Muscle layer of duodenum (tissue), 2 donors: ENCODE measurements around the gene SYCP3.

Experiments used
- H3K27ac ChIP-seq: one replicate; pipeline ENCODE4 v1.7.0; 2013; ENCODE audit warnings: mild to moderate bottlenecking, low read length
- H3K27me3 ChIP-seq: one replicate; pipeline ENCODE4 v1.7.0; 2013; ENCODE audit warnings: low read depth, mild to moderate bottlenecking, control low read depth, low read length
- H3K36me3 ChIP-seq, 2 donors: one replicate each; pipeline ENCODE4 v1.7.0; 2013; ENCODE audit warnings: low read length in 2 of 2, control low read depth in 1 of 2, mild to moderate bottlenecking in 1 of 2; ENCODE audit not compliant: insufficient read depth in 2 of 2, control insufficient read depth in 1 of 2
- H3K4me1 ChIP-seq, 2 donors: one replicate each; pipeline ENCODE4 v1.7.0; 2013; ENCODE audit warnings: low read length in 2 of 2, mild to moderate bottlenecking in 2 of 2, control low read depth in 1 of 2, moderate library complexity in 1 of 2; ENCODE audit not compliant: insufficient read depth in 2 of 2, control insufficient read depth in 1 of 2
- H3K4me3 ChIP-seq, 2 donors: one replicate each; pipeline ENCODE4 v1.7.0; 2013; ENCODE audit warnings: low read length in 2 of 2, low read depth in 1 of 2, mild to moderate bottlenecking in 1 of 2
- H3K9me3 ChIP-seq, 2 donors: one replicate each; pipeline ENCODE4 v1.7.0; 2013; ENCODE audit warnings: low read length in 2 of 2, control low read depth in 1 of 2, mild to moderate bottlenecking in 1 of 2; ENCODE audit not compliant: control insufficient read depth in 1 of 2
- donor health status: healthy.

The SYCP3 gene

GRCh38 chr12:101759396-101760047, 20.3 kb upstream of the SYCP3 start:
- Histone ChIP-seq H3K27me3 (no peaks in the 10 kb centered on the region), H3K36me3 (peaks cover 17 to 20% of the 10 kb centered on the region in 2 donors), H3K9me3 (no peaks in the 10 kb centered on the region), H3K4me3 (no peak overlapping the region), H3K4me1 (no peaks in the 10 kb centered on the region), H3K27ac (no peak overlapping the region)

GRCh38 chr12:101750152-101750551, 10.9 kb upstream of the SYCP3 start:
- Histone ChIP-seq H3K9me3 (no peaks in the 10 kb centered on the region), H3K4me1 (no peaks in the 10 kb centered on the region), H3K36me3 (peaks cover 39 to 51% of the 10 kb centered on the region in 2 donors), H3K4me3 (no peak overlapping the region), H3K27me3 (no peaks in the 10 kb centered on the region), H3K27ac (no peak overlapping the region)

GRCh38 chr12:101749657-101750056, 10.4 kb upstream of the SYCP3 start:
- H3K4me3 ChIP-seq: no peak overlapping the region
- H3K27ac ChIP-seq: no peak overlapping the region
- H3K27me3 ChIP-seq: no peaks in the 10 kb centered on the region
- H3K4me1 ChIP-seq: no peaks in the 10 kb centered on the region
- peaks cover 42 to 56% of the 10 kb centered on the region in 2 donors for H3K36me3 ChIP-seq
- no peaks in the 10 kb centered on the region for H3K9me3 ChIP-seq

GRCh38 chr12:101748907-101749306, 9.6 kb upstream of the SYCP3 start:
- H3K4me3 ChIP-seq: no peak overlapping the region
- no peak overlapping the region for H3K27ac ChIP-seq
- no peaks in the 10 kb centered on the region for H3K27me3 ChIP-seq
- no peaks in the 10 kb centered on the region for H3K4me1 ChIP-seq
- H3K9me3 ChIP-seq: no peaks in the 10 kb centered on the region
- H3K36me3 ChIP-seq: peaks cover 50 to 57% of the 10 kb centered on the region in 2 donors

GRCh38 chr12:101747697-101748096, 8.4 kb upstream of the SYCP3 start:
- H3K27me3 ChIP-seq: no peaks in the 10 kb centered on the region
- H3K36me3 ChIP-seq: peaks cover 46 to 55% of the 10 kb centered on the region in 2 donors
- no peaks in the 10 kb centered on the region for H3K9me3 ChIP-seq
- no peaks in the 10 kb centered on the region for H3K4me1 ChIP-seq
- no peak overlapping the region for H3K27ac ChIP-seq
- H3K4me3 ChIP-seq: no peak overlapping the region

GRCh38 chr12:101746661-101747060, 7.4 kb upstream of the SYCP3 start:
- Histone ChIP-seq H3K27me3 (no peaks in the 10 kb centered on the region), H3K4me1 (no peaks in the 10 kb centered on the region), H3K27ac (no peak overlapping the region), H3K36me3 (peaks cover 40 to 54% of the 10 kb centered on the region in 2 donors), H3K4me3 (no peak overlapping the region), H3K9me3 (no peaks in the 10 kb centered on the region)

- H3K4me1 ChIP-seq: no peaks in the 10 kb centered on the region
- H3K9me3 ChIP-seq: no peaks in the 10 kb centered on the region
- no peaks in the 10 kb centered on the region for H3K27me3 ChIP-seq
- H3K4me3 ChIP-seq: no peak overlapping the region
- peaks cover 40 to 51% of the 10 kb centered on the region in 2 donors for H3K36me3 ChIP-seq
- H3K27ac ChIP-seq: no peak overlapping the region
These were observed 6.9 kb upstream of the SYCP3 start for GRCh38 chr12:101746196-101746595.

GRCh38 chr12:101745481-101745880, 6.2 kb upstream of the SYCP3 start:
- Histone ChIP-seq H3K36me3 (peaks cover 40 to 45% of the 10 kb centered on the region in 2 donors), H3K9me3 (no peaks in the 10 kb centered on the region), H3K4me1 (no peaks in the 10 kb centered on the region), H3K27me3 (no peaks in the 10 kb centered on the region), H3K27ac (no peak overlapping the region), H3K4me3 (no peak overlapping the region)

- no peaks in the 10 kb centered on the region for H3K9me3 ChIP-seq
- H3K27me3 ChIP-seq: no peaks in the 10 kb centered on the region
- no peak overlapping the region for H3K27ac ChIP-seq
- H3K36me3 ChIP-seq: peaks cover 25 to 45% of the 10 kb centered on the region in 2 donors
- no peaks in the 10 kb centered on the region for H3K4me1 ChIP-seq
- no peak overlapping the region for H3K4me3 ChIP-seq
These were observed 4.6 kb upstream of the SYCP3 start for GRCh38 chr12:101743724-101744472.

GRCh38 chr12:101743242-101743641, 4.0 kb upstream of the SYCP3 start:
- Histone ChIP-seq H3K36me3 (peaks cover 21 to 45% of the 10 kb centered on the region in 2 donors), H3K4me3 (no peak overlapping the region), H3K27ac (no peak overlapping the region), H3K27me3 (no peaks in the 10 kb centered on the region), H3K4me1 (no peaks in the 10 kb centered on the region), H3K9me3 (no peaks in the 10 kb centered on the region)

GRCh38 chr12:101740980-101741379, 1.7 kb upstream of the SYCP3 start:
- Histone ChIP-seq H3K36me3 (peaks cover 17 to 30% of the 10 kb centered on the region in 2 donors), H3K9me3 (no peaks in the 10 kb centered on the region), H3K4me1 (no peaks in the 10 kb centered on the region), H3K27ac (no peak overlapping the region), H3K4me3 (no peak overlapping the region), H3K27me3 (no peaks in the 10 kb centered on the region)
